GM19324 (cell line): ENCODE results near the gene TMEM140.
A peak's percentile ranks its signal among the peaks of the same experiment; 100 is the strongest.

ENCODE experiments used
- ATAC-seq: cut with Tn5 transposase; IDR thresholded peaks from one replicate; pipeline ENCODE4 v1.9.1; 2021; ENCODE audit warnings: mild to moderate bottlenecking, moderate library complexity; ENCODE audit not compliant: unreplicated experiment, low FRiP score

Gene TMEM140

DNA sequence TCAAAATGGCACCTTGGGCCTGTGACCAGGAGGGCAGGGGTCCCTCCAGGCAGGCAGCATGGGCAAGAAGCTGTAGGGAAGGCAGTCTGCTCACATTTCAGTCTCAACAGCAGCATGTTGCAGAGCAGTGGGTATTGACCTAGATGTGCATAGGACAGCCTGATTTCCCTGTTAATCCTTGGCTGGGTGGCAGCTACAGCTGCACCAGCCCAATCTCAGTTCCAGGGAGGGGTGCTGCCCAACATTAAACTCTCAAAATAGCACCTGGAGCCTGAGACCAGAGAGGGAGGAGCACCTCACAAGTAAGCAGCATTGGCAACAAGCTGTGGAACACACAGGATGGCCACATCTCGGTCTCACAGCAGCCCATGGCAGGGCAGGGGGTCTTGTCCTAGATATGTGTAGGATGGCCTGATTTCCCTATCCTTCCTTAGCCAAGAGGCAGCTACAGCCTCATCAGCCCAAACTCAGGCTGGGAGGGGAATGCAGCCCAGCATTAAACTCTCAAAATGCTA lies 10.3 kb downstream of the TMEM140 start:
- ATAC-seq: no peak

DNA sequence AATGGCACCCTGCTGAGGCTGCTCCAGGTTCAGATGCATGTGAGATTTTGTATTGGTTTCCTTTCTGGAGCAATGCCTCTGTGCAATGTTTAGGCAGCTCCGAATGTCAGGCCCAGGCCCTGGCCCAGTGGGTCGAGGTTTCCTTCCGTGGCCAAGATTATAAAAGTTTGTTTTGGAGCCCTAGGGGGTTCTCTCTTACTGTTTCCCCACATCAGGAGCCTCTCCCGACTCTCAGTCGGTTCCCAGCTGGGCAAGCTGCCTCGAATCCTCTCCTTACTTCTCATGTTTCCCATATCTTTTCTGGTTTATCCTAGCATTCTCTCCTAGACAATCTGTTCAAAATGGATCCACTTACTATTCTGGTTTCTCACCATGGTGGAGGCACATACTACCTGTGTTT lies 11.0 kb downstream of the TMEM140 start:
- no peak for ATAC-seq

DNA sequence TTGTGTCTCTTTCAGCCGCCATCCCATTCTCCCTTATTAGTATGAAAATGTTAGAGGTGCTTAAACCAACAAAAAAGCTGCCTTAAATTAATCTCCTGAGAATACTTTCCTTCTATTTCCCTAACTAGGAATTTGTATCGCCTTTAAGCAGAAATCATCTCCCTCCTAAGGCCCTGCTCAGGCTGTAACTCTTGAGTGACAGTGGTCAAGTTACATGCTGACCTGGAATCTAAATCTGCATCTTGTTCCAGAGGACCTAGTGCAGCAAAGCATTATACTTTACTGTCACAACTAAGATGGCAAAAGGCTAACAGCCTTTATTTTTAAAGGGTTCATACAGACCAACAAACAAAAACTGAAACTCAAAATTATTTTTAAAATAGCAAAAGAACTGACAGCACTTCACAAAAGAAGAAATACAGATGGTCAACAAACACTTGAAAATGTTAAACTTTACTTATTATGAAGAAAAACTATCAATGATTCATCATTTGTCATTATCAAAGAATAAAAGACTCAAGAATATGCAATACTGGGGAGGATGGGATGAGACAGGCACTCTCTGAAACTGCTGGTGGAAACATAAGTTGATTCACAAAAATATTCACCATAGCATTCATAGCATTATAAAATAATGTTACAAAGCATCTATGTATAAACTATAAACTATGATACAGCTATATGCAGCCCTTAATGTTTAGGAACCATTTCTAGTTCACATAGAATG lies 11.7 kb downstream of the TMEM140 start:
- no peak for ATAC-seq

DNA sequence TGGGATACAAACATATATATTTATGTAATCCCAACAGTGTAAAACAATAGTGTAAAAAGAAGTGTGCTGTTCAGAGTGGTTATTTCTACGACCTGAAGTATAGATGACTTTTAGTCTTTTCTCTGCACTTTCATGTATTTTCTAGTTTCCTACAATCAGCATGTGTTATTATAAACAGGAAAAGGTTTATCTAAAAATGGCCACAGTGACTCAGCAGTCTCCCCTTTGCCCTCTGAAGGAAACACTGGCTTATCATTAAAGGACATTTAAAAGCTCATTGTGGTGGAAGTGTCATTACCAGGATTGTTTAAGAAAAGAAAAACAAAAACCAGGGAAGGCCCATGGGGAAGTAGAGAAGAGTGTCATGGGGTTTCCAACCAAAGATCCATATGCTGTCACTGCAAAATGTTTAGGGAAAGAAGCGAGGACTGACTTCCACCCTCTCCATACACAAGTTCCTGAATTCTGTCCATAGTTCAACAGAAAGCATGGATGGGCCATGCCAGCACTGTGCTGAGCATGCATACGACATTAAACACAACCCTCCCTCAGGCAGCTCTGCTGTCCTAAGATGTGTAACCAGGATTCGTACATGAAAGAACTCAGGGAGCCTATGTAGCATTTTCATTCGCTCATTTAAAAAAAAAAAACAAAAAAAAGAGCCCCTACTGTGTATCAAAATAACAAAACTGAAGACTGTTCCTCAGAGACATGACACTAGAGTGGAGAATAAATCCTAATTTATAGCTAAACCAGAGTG lies 12.4 kb downstream of the TMEM140 start:
- no peak for ATAC-seq

DNA sequence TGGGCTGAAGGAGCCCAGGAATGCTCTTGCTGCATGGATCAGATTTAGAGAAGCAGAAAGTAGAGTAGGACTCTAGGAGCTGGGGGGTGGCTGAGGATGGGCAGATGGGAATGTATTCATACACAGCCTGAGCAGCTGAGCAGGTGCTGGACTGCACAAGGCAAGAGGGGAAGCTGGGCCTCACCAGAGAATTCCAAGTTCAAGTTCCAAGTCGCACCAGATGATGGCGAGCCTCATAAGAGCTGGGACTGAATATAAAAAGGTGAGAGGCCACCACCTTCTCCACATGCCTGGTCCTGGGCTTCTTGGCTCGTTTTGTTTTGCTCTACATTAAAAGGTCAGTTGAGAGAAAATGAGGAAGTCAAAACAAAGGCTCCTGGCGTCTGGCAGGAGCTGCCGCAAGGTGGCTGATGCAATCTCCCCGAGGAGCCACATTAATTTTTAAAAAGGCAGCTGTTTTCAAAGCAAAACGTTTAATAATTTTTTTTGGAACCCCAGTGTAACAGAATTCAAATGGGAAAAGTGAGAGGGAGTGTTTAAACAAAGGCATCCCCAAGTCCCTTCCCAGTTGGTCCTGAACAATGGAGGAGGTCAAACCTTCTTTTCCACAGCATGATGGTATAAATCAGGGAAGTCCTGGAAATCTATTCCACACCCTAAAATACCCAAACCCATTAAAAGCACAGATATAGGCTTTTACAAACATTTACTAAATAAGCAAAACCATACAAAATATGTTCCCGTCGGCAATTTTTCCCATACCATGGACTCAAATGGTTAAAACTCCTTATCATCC lies 13.2 kb downstream of the TMEM140 start:
- ATAC-seq: no peak

DNA sequence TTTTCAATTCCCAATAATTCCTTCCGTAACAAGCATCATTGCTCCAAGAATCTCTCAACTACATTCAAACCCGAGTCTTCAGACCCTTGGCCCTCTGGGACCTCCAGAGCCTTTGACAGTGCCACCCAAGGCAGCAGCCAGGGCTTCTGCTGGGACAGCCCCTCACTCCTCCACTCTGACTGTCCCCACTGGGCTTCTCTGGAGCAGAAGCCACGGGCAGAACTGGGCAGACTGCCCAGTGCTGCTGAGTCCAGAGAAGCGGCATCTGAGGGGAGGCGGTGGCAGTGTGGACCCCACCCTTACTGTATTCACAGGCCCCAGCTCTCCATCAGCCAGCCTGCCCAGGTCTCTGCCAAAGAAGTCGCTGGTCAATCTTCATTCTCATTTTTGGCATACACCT lies 13.8 kb downstream of the TMEM140 start:
- no peak for ATAC-seq

DNA sequence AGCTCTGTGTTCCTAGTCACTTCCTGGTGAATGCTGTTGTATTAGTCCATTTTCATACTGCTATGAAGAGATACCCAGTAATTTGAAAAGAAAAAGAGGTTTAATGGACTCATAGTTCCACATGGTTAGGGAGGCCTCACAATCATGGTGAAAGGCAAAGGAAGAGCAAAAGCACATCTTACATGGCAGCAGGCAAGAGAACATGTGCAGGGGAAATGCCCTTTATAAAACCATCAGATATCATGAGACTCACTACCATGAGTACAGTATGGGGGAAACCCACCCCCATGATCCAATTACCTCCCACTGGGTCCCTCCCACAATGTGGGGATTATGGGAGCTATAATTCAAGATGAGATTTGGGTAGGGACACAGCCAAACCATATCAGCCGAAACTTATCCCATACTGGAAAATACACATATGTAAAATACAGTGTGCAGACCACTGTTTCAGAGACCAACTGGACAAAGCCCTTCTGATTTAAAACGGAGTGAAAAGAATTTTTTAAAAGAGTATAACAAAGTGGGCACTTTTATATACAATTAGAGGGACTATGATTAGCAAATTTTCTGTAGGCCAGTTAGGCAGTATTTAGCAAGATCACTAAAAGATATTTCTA lies 14.6 kb downstream of the TMEM140 start:
- ATAC-seq: no peak

DNA sequence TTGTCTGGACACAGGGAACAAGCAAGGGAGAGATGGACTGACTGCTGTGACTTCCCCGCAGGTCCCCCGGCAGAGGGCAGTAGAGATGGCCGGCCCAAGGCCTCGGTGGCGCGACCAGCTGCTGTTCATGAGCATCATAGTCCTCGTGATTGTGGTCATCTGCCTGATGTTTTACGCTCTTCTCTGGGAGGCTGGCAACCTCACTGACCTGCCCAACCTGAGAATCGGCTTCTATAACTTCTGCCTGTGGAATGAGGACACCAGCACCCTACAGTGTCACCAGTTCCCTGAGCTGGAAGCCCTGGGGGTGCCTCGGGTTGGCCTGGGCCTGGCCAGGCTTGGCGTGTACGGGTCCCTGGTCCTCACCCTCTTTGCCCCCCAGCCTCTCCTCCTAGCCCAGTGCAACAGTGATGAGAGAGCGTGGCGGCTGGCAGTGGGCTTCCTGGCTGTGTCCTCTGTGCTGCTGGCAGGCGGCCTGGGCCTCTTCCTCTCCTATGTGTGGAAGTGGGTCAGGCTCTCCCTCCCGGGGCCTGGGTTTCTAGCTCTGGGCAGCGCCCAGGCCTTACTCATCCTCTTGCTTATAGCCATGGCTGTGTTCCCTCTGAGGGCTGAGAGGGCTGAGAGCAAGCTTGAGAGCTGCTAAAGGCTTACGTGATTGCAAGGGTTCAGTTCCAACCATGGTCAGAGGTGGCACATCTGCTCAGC lies 16.6 kb downstream of the TMEM140 start:
- no peak for ATAC-seq

DNA sequence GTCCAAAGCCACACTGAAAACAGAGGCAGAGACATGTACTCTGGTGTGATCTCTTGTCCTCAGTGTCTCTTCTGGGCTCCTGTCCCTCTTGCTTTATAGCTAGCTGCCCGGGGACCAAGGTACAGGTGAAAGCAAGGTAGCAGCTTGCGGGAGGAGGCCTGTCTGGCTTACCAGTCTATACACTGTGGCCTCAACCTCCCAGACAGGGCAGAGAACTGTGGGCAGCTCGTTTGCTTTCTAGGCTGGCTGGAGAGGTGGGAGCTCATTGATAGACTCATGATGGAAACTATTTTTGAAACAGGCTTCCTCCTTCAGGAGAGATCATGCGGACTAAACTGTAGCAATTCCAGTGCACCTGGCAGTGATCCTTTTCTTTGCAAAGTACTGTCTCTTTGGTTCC lies 18.0 kb downstream of the TMEM140 start:
- ATAC-seq: no peak

DNA sequence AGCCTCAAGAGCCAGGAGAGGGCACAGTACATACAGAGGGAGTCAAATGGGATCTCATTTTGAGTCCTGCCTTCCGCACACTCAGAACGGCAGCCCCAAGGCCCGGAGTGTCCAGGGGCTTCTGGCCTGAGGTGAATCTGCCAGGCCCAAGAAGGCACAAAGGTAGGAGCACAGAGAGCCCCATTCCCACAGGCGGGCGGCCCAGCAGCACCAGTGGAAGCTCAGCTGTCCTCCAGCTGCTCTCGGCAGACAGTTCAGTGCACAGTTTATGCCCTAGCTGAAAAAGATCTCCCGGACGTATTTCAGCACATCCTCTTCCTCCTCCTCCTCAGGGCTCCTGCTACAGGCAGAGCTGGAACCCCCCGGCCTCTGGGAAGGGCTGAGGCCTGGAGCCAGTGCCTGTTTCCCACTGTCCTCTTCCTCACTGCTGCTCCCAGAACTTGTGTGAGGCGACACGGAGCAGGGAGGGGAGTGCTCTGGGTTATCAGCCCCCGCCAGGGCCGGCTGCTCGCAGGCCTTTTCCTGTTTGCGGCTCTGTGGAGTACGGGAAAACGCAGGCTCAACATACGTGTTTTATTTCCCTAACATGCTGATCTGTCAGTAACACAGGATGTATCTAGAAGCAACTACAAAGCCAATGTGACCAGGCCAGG lies 18.6 kb downstream of the TMEM140 start:
- ATAC-seq: no peak

DNA sequence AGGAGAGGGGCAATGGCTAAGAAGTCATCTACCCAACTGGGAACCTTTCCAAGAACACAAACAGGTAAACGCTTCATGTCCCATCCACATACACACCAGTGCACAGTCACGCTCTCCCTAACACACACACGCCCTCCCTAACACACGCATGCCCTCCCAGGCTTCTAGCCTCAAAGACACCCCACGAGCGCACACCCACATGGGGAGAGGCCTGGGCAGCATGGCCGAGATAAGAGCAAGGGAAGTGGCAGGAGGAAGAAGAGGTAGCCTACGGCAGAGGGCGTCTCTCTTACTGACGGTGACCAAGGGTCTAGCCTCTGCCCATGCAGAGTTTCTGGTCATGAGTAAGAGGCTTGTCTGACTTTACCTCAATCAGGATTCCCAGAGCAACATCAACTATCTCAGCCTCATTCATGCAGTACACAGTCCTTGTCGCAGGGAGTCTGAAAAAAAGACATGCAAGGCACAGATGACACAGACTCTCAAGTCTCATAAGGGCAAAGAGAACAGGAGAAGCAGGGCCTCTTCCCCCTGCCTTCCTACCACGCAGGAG lies 19.6 kb downstream of the TMEM140 start:
- ATAC-seq: no peak

DNA sequence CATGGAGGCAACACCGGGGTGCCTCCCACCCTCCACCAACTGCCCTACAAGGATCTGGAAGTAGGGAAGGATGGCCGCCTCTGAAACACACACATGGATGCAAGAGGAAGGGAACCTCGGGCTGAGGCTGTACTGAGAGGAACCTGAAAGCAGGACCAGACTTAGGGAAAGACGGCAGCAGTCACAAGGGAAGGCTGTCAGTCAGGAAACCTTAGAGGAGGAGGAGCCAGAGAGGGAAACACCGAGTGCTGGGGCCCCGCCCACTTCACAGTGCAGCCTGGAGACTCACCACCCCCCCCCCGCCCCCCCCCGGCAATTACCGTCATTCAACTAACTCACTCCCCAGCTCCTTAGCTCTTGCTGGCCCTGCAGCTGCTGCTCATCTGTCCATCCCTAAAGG lies 20.1 kb downstream of the TMEM140 start:
- no peak for ATAC-seq

DNA sequence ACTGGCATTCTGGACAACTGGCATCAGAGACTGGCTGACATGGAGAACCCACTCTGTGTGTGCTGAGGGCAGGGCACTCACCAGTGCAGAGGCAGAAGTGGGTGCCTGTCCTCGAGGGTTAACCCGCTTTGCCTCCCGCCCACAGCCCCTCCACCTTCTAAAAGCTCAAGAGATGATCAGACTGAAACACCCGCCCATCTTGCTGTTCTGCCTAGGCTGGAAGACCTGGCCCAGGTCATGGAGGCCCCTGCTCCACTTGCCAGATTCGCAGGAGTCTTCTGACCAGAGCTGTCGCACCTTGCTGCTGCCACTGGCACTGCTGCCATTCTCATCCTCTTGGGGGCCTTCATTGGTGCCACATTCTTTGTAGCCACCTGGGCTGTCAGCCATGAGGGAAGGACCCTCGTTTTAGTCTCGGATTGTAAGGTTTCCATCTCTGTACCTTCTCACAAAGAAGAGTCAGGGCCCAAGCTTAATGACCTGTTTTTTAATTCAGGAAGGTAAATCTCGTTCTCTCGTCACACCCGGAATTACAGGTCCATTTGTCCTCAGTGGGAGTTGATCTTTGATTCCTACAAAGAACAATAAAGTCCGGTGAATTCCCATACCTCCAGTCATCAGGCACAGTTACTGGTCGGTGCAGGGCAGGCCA lies 20.7 kb downstream of the TMEM140 start:
- no peak for ATAC-seq

DNA sequence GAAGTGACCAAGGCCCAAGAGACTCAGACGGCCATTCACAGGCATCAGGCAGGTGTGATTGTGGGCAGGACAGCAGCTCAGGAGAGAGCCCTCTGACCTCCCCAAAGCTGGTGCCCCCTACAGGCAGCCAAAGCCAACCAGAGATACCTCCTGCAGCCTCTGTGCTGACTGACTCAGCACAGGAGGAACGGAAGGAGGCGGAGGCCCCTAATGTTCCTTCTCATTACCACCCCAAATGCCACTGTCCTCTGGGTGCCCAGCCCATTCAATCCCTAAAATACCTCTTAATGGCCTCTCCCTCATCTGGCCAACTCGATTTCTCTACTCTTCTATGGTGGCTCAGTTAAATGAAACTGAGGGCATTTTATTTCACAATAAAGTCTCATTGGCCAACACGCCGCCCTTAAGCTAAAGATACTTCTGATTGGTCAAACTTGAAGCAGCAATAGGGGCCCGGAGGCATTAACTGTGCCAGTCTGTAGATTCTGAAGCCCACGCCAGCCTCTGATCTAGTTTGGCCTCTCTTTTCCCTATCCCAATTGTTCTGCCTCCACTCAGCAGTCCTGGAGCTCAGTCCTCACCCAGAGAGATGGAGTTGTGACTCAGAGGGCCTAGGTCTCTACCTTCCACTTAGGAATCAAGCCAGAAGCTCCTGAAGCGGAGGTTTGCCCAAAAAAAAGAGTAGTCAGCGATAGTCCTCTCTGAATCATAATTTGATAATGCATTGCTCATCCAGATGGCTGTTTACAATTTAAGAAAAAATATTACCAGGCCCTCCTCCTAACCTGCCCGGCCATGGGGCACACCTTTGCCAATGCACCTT lies 21.5 kb downstream of the TMEM140 start:
- ATAC-seq: peak; percentile 30

DNA sequence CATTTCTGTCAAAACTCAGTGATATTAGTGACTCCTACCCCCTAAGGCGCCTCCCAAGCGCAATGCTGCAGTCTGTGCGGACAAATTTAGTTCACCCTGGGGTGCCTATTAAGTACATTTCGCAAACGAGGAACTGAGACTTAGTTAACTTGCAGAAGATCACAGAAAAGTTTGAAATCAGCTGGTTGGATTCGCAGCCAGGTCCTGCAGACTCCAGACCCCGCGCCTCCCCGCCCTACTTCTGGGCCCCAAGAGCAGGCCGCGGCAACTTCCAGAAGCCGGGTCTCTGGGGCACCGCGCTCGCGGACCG lies 22.0 kb downstream of the TMEM140 start:
- no peak for ATAC-seq

DNA sequence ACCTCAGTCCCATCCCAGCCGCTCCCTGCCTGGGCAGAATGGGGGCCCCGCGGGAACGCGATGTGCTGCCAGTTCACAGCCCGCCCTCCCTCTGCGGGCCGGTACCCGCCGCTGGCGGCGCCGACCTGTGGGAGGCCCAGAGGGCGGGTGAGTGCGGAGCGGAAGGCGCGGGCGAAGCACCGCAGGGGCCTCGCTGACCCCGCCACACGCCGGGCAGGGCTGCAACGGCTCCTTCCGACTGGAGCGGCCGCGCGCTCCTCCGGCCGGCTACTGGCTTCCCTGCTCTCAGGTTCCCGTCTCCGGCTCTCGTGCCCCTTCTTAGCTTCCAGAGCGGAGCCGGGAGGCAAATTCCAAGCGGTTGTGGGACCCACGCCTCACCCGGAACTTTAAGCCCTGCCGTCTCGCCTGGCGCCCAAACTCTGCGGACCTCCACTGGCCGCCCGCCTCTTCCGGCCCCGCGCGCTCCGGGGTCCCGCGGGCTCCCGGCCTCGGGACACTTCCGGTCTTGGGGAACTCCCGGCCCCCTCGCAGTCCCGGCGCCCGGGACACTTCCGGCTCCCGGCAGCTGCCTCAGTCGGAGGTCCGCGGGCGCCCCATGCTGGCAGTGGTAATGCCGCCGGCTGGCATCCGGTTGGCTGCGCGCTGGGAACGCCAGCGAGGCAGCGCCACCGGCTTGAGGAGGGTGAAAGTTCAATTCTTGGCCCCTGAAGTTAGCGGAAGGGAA lies 22.6 kb downstream of the TMEM140 start, which contains the start of gene CYREN:
TSS of gene CYREN (minus strand) at position 434 of the 724 bp plus-strand sequence. CDS start 1,785 bp downstream, outside the sequence.
- ATAC-seq: peak; percentile 84

DNA sequence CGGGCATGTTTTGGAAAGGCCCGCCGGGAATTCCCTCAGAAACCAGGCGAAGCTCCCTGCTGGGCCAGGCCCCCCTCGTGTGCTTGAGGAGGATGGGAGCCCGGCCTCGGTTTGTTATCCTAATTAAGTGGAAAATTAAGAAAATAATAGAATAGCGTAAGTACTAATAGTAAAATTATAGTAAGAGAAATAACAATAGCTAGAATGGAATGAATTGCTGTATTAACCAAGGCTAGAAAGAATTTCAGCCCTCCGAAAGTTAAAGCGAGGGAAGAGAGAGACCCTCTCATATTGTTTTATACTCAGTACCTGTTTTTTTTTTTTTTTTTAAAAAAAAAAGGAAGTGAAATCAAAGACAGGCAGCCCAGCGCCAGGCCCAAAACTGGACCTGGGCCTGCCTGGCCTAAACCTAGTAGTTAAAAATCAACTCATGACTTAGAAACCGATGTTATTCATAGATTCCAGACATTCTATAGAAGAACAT lies 23.2 kb downstream of the TMEM140 start:
- ATAC-seq: peak; percentile 26
